Forelimb muscle (tissue), 1 donor: ENCODE data around the gene LMO7. TPM values are rescaled to one million over a fixed set of nuclear protein-coding genes. Genes with fewer than 3 reads are reported as not detected.
"Not testable (repeated sequence)": the region's sequence is repeated elsewhere in the genome, so short reads cannot be mapped to it uniquely, and the experiment has no call there.

Source experiments
- DNase-seq: peaks from one replicate; pipeline ENCODE4 v3.0.0-alpha.2; 2013; ENCODE audit warnings: low read depth
- polyA plus RNA-seq: library from polyadenylated mRNA; unstranded; fragments of 120-200 nt; gene quantifications from one replicate; pipeline ENCODE4 v1.2.1, GENCODE V29; 2013; ENCODE audit not compliant: insufficient read length

Gene LMO7
- polyA plus RNA-seq, 1 donor: 159 TPM

- DNase-seq: not testable (repeated sequence)
Observed at GRCh38 chr13:75743072-75743471, 106.9 kb downstream of the LMO7 start.

- no peak for DNase-seq
Observed at GRCh38 chr13:75744127-75744526, 108.0 kb downstream of the LMO7 start.

- DNase-seq: no peak
Observed at GRCh38 chr13:75745387-75745786, 109.3 kb downstream of the LMO7 start.

GRCh38 chr13:75748874-75749273, 112.7 kb downstream of the LMO7 start:
- DNase-seq: no peak

- no peak for DNase-seq
Observed at GRCh38 chr13:75749407-75749806, 113.3 kb downstream of the LMO7 start.

- DNase-seq: no peak
Observed at GRCh38 chr13:75751350-75751749, 115.2 kb downstream of the LMO7 start.

GRCh38 chr13:75752826-75753225, 116.7 kb downstream of the LMO7 start:
- DNase-seq: no peak

- DNase-seq: no peak
Observed at GRCh38 chr13:75754936-75755335, 118.8 kb downstream of the LMO7 start.

- no peak for DNase-seq
Observed at GRCh38 chr13:75757336-75757735, 121.2 kb downstream of the LMO7 start.

GRCh38 chr13:75759531-75759930, 123.4 kb downstream of the LMO7 start:
- DNase-seq: no peak

- no peak for DNase-seq
Observed at GRCh38 chr13:75760131-75761021, 124.2 kb downstream of the LMO7 start.

- no peak for DNase-seq
Observed at GRCh38 chr13:75761369-75761768, 125.2 kb downstream of the LMO7 start.

- DNase-seq: no peak
Observed at GRCh38 chr13:75762076-75762937, 126.2 kb downstream of the LMO7 start.

GRCh38 chr13:75762955-75763354, 126.8 kb downstream of the LMO7 start:
- DNase-seq: no peak

- DNase-seq: no peak
Observed at GRCh38 chr13:75763512-75763911, 127.4 kb downstream of the LMO7 start.

- no peak for DNase-seq
Observed at GRCh38 chr13:75764251-75764925, 128.3 kb downstream of the LMO7 start.

GRCh38 chr13:75764926-75765310, 128.8 kb downstream of the LMO7 start:
- no peak for DNase-seq

- no peak for DNase-seq
Observed at GRCh38 chr13:75766636-75767035, 130.5 kb downstream of the LMO7 start.

- DNase-seq: no peak
Observed at GRCh38 chr13:75769141-75769905, 133.2 kb downstream of the LMO7 start.

- no peak for DNase-seq
Observed at GRCh38 chr13:75770164-75770563, 134.0 kb downstream of the LMO7 start.

GRCh38 chr13:75770592-75771011, 134.5 kb downstream of the LMO7 start:
- DNase-seq: no peak
